GM23338 (cell line): ENCODE data around the gene LPP. TPM values are rescaled to one million over a fixed set of nuclear protein-coding genes. Genes with fewer than 3 reads are reported as not detected.

ENCODE experiments used
- ATAC-seq: fragments of 200-7000 bp; cut with Tn5 transposase; 3 replicates; pipeline ENCODE4 v1.9.1; 2020
- DNase-seq: peaks from one replicate; pipeline ENCODE4 v3.0.0-alpha.2; 2015; ENCODE audit warnings: low spot score
- H2AFZ ChIP-seq: fragments of 200-600 bp; sonication (generic); 2 replicates; pipeline ENCODE4 v1.8.0; 2016; ENCODE audit warnings: antibody characterized with exemption, mild to moderate bottlenecking, moderate library complexity
- H3F3A ChIP-seq: fragments of 200-600 bp; sonication (generic); replicated peaks from 2 replicates; pipeline ENCODE4 v1.8.0; 2017; ENCODE audit warnings: antibody characterized with exemption, mixed run types, low read depth
- H3K27ac ChIP-seq: fragments of 200-600 bp; sonication (generic); 2 replicates; pipeline ENCODE4 v1.6.1; 2016; ENCODE audit warnings: low read depth
- H3K27me3 ChIP-seq: fragments of 200-600 bp; sonication (generic); 2 replicates; pipeline ENCODE4 v1.8.0; 2016; ENCODE audit warnings: mild to moderate bottlenecking, mixed run types, moderate library complexity; ENCODE audit not compliant: insufficient read depth
- H3K36me3 ChIP-seq: fragments of 200-600 bp; sonication (generic); 2 replicates; pipeline ENCODE4 v1.8.0; 2016; ENCODE audit warnings: mild to moderate bottlenecking; ENCODE audit not compliant: insufficient read depth
- H3K4me1 ChIP-seq: fragments of 200-600 bp; sonication (generic); 2 replicates; pipeline ENCODE4 v1.8.0; 2016; ENCODE audit warnings: mild to moderate bottlenecking, moderate library complexity; ENCODE audit not compliant: insufficient read depth
- H3K4me2 ChIP-seq: fragments of 200-600 bp; sonication (generic); 2 replicates; pipeline ENCODE4 v1.7.1; 2017; ENCODE audit warnings: mixed run types
- H3K4me3 ChIP-seq: fragments of 200-600 bp; sonication (generic); 2 replicates; pipeline ENCODE4 v1.6.1; 2016; ENCODE audit warnings: mixed run types
- H3K79me2 ChIP-seq: fragments of 200-600 bp; sonication (generic); replicated peaks from 2 replicates; pipeline ENCODE4 v1.8.0; 2017; ENCODE audit warnings: mild to moderate bottlenecking; ENCODE audit not compliant: insufficient read depth
- H3K9me2 ChIP-seq: fragments of 200-600 bp; sonication (generic); 2 replicates; pipeline ENCODE4 v1.8.0; 2017; ENCODE audit not compliant: insufficient read depth
- H4K20me1 ChIP-seq: fragments of 200-600 bp; sonication (generic); replicated peaks from 2 replicates; pipeline ENCODE4 v1.8.0; 2017; ENCODE audit warnings: mild to moderate bottlenecking; ENCODE audit not compliant: insufficient read depth
- H3K27ac Mint-ChIP-seq: 2 replicates; pipeline ENCODE4 v1.8.0; 2020; ENCODE audit warnings: inconsistent platforms, mild to moderate bottlenecking, moderate library complexity, mixed read lengths
- H3K27me3 Mint-ChIP-seq: 3 replicates; pipeline ENCODE4 v1.8.0; 2022; ENCODE audit warnings: low read depth, mild to moderate bottlenecking, moderate library complexity, mixed read lengths, inconsistent platforms; ENCODE audit not compliant: insufficient read depth, poor library complexity
- H3K36me3 Mint-ChIP-seq: 3 replicates; pipeline ENCODE4 v1.8.0; 2021; ENCODE audit warnings: low read depth, mild to moderate bottlenecking, inconsistent platforms, moderate library complexity, mixed read lengths
- H3K4me1 Mint-ChIP-seq: 3 replicates; pipeline ENCODE4 v1.8.0; 2020; ENCODE audit warnings: mild to moderate bottlenecking, inconsistent platforms, mixed read lengths
- H3K4me3 Mint-ChIP-seq: 3 replicates; pipeline ENCODE4 v1.8.0; 2021; ENCODE audit warnings: moderate library complexity, mild to moderate bottlenecking, inconsistent platforms, mixed read lengths
- H3K9me3 Mint-ChIP-seq: 3 replicates; pipeline ENCODE4 v1.8.0; 2020; ENCODE audit warnings: moderate library complexity, mild to moderate bottlenecking, inconsistent platforms, mixed read lengths
- CREB1 ChIP-seq: fragments of 250-450 bp; sonication (Bioruptor Pico); IDR thresholded peaks from 2 replicates; pipeline ENCODE4 v1.5.0; 2020; ENCODE audit warnings: low read depth, mild to moderate bottlenecking, moderate library complexity
- EZH2phosphoT487 ChIP-seq: fragments of 200-600 bp; sonication (generic); IDR thresholded peaks from one replicate; pipeline ENCODE4 v1.8.1; 2018; ENCODE audit warnings: antibody characterized with exemption; ENCODE audit not compliant: unreplicated experiment
- JUNB ChIP-seq: IDR thresholded peaks from one replicate; pipeline ENCODE4 v1.6.1; 2016; ENCODE audit warnings: antibody characterized with exemption; ENCODE audit not compliant: unreplicated experiment
- NANOG ChIP-seq: IDR thresholded peaks from 2 replicates; pipeline ENCODE4 v1.6.1; 2016; ENCODE audit warnings: antibody characterized with exemption, borderline replicate concordance
- POLR2AphosphoS5 ChIP-seq: IDR thresholded peaks from 2 replicates; pipeline ENCODE4 v1.6.1; 2016; ENCODE audit warnings: antibody characterized with exemption, low read depth
- STAT1 ChIP-seq: IDR thresholded peaks from one replicate; pipeline ENCODE4 v1.6.1; 2016; ENCODE audit warnings: antibody characterized with exemption; ENCODE audit not compliant: unreplicated experiment
- ZNF331 ChIP-seq: fragments of 250-450 bp; sonication (Bioruptor Pico); IDR thresholded peaks from 2 replicates; pipeline ENCODE4 v1.5.0; 2020; ENCODE audit warnings: low read depth, mild to moderate bottlenecking, moderate library complexity
- polyA plus RNA-seq: library from polyadenylated mRNA; unstranded; fragments of >200 nt; fragmentation: Nextera tagmentation; extraction: Ambion mirVana; gene quantifications from 2 replicates; pipeline ENCODE4 v1.2.1, GENCODE V29; 2016
- total RNA-seq: library from RNA; depleted of rRNA; stranded (reverse); fragments of >200 nt; shearing (Covaris generic); gene quantifications from 2 replicates; pipeline ENCODE4 v1.2.3, GENCODE V29; 2014
- TF ChIP-seq, protein P1 (sequence below): IDR thresholded peaks from 2 replicates; pipeline ENCODE4 v1.6.1; 2016; ENCODE audit warnings: antibody characterized with exemption
- TF ChIP-seq, protein P2 (sequence below): fragments of 250-450 bp; sonication (Bioruptor Pico); IDR thresholded peaks from 2 replicates; pipeline ENCODE4 v1.5.0; 2020; ENCODE audit warnings: mild to moderate bottlenecking, moderate library complexity
- TF ChIP-seq, protein P3 (sequence below): IDR thresholded peaks from one replicate; pipeline ENCODE4 v1.6.1; 2018; ENCODE audit warnings: antibody characterized with exemption; ENCODE audit not compliant: unreplicated experiment

LPP gene
- total and polyA plus RNA-seq, 2 experiments from 2014 or later, result 23.0 to 35.2 TPM

DNA sequence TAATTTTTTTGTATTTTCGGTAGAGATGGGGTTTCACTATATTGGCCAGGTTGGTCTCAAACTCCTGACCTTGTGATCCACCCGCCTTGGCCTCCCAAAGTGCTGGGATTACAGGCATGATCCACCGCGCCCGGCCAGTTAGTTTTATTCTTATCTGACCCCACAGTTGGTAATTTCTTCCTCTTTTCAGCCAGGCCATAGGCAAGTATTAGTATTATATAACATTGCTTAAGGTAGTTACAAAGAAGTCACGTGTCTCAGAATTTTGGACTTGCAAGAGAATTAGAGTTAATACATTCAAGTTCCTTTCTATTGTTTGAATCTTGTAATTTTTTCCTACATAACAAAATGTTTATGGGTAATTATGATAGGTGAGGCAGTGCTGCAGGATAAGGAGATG is 334.8 kb downstream of the LPP start:
- DNase-seq, result no peak
- Histone ChIP-seq H3K79me2 (no peaks in the 10 kb centered on the region), H3K36me3 (no peaks in the 10 kb centered on the region), H3K27me3 (no peaks in the 10 kb centered on the region), H2AFZ (no peak overlapping the region), H3F3A (no peaks in the 10 kb centered on the region), H3K27ac (no peak overlapping the region), H3K4me3 (no peak overlapping the region), H4K20me1 (no peaks in the 10 kb centered on the region), H3K4me1 (no peaks in the 10 kb centered on the region), H3K4me2 (no peak overlapping the region), H3K9me2 (no peaks in the 10 kb centered on the region)
- Mint-ChIP-seq H3K36me3 (peaks cover 3% of the 10 kb centered on the region; the same call in 1 of the 3 replicates), H3K4me3 (no peak overlapping the region), H3K27ac (no peak overlapping the region), H3K9me3 (no peaks in the 10 kb centered on the region), H3K27me3 (no peaks in the 10 kb centered on the region), H3K4me1 (peaks cover 5% of the 10 kb centered on the region)
- TF ChIP-seq, protein P1, sequence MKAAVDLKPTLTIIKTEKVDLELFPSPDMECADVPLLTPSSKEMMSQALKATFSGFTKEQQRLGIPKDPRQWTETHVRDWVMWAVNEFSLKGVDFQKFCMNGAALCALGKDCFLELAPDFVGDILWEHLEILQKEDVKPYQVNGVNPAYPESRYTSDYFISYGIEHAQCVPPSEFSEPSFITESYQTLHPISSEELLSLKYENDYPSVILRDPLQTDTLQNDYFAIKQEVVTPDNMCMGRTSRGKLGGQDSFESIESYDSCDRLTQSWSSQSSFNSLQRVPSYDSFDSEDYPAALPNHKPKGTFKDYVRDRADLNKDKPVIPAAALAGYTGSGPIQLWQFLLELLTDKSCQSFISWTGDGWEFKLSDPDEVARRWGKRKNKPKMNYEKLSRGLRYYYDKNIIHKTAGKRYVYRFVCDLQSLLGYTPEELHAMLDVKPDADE, result no peak
- TF ChIP-seq NANOG, result no peak
- no peak for TF ChIP-seq STAT1
- TF ChIP-seq EZH2phosphoT487, result no peak
- no peak for TF ChIP-seq ZNF331 (CRISPR knock-in tag)
- TF ChIP-seq, protein P2, sequence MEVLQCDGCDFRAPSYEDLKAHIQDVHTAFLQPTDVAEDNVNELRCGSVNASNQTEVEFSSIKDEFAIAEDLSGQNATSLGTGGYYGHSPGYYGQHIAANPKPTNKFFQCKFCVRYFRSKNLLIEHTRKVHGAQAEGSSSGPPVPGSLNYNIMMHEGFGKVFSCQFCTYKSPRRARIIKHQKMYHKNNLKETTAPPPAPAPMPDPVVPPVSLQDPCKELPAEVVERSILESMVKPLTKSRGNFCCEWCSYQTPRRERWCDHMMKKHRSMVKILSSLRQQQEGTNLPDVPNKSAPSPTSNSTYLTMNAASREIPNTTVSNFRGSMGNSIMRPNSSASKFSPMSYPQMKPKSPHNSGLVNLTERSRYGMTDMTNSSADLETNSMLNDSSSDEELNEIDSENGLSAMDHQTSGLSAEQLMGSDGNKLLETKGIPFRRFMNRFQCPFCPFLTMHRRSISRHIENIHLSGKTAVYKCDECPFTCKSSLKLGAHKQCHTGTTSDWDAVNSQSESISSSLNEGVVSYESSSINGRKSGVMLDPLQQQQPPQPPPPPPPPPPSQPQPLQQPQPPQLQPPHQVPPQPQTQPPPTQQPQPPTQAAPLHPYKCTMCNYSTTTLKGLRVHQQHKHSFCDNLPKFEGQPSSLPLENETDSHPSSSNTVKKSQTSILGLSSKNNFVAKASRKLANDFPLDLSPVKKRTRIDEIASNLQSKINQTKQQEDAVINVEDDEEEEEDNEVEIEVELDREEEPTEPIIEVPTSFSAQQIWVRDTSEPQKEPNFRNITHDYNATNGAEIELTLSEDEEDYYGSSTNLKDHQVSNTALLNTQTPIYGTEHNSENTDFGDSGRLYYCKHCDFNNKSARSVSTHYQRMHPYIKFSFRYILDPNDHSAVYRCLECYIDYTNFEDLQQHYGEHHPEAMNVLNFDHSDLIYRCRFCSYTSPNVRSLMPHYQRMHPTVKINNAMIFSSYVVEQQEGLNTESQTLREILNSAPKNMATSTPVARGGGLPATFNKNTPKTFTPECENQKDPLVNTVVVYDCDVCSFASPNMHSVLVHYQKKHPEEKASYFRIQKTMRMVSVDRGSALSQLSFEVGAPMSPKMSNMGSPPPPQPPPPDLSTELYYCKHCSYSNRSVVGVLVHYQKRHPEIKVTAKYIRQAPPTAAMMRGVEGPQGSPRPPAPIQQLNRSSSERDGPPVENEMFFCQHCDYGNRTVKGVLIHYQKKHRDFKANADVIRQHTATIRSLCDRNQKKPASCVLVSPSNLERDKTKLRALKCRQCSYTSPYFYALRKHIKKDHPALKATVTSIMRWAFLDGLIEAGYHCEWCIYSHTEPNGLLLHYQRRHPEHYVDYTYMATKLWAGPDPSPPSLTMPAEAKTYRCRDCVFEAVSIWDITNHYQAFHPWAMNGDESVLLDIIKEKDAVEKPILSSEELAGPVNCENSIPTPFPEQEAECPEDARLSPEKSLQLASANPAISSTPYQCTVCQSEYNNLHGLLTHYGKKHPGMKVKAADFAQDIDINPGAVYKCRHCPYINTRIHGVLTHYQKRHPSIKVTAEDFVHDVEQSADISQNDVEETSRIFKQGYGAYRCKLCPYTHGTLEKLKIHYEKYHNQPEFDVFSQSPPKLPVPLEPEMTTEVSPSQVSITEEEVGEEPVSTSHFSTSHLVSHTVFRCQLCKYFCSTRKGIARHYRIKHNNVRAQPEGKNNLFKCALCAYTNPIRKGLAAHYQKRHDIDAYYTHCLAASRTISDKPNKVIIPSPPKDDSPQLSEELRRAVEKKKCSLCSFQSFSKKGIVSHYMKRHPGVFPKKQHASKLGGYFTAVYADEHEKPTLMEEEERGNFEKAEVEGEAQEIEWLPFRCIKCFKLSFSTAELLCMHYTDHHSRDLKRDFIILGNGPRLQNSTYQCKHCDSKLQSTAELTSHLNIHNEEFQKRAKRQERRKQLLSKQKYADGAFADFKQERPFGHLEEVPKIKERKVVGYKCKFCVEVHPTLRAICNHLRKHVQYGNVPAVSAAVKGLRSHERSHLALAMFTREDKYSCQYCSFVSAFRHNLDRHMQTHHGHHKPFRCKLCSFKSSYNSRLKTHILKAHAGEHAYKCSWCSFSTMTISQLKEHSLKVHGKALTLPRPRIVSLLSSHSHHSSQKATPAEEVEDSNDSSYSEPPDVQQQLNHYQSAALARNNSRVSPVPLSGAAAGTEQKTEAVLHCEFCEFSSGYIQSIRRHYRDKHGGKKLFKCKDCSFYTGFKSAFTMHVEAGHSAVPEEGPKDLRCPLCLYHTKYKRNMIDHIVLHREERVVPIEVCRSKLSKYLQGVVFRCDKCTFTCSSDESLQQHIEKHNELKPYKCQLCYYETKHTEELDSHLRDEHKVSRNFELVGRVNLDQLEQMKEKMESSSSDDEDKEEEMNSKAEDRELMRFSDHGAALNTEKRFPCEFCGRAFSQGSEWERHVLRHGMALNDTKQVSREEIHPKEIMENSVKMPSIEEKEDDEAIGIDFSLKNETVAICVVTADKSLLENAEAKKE, result no peak
- no peak for TF ChIP-seq CREB1 (CRISPR knock-in tag)
- TF ChIP-seq, protein P3, sequence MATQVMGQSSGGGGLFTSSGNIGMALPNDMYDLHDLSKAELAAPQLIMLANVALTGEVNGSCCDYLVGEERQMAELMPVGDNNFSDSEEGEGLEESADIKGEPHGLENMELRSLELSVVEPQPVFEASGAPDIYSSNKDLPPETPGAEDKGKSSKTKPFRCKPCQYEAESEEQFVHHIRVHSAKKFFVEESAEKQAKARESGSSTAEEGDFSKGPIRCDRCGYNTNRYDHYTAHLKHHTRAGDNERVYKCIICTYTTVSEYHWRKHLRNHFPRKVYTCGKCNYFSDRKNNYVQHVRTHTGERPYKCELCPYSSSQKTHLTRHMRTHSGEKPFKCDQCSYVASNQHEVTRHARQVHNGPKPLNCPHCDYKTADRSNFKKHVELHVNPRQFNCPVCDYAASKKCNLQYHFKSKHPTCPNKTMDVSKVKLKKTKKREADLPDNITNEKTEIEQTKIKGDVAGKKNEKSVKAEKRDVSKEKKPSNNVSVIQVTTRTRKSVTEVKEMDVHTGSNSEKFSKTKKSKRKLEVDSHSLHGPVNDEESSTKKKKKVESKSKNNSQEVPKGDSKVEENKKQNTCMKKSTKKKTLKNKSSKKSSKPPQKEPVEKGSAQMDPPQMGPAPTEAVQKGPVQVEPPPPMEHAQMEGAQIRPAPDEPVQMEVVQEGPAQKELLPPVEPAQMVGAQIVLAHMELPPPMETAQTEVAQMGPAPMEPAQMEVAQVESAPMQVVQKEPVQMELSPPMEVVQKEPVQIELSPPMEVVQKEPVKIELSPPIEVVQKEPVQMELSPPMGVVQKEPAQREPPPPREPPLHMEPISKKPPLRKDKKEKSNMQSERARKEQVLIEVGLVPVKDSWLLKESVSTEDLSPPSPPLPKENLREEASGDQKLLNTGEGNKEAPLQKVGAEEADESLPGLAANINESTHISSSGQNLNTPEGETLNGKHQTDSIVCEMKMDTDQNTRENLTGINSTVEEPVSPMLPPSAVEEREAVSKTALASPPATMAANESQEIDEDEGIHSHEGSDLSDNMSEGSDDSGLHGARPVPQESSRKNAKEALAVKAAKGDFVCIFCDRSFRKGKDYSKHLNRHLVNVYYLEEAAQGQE, result no peak
- no peak for TF ChIP-seq JUNB
- TF ChIP-seq POLR2AphosphoS5, result no peak
- no peak for ATAC-seq
